ENCODE measurements around the gene CCDC112. TPM values are rescaled to one million over a fixed set of nuclear protein-coding genes. Genes with fewer than 3 reads are reported as not detected.

Gene CCDC112
- total RNA-seq, 1 donor from 2014 or later = 7.4 TPM

GRCh38 chr5:115241881-115242642 is 54.4 kb downstream of the CCDC112 start:
- Histone ChIP-seq H3K27me3 (ENCODE audit: low read depth) (no peaks in the 10 kb centered on the region), H3K27ac (no peak overlapping the region), H3K36me3 (peaks cover 41% of the 10 kb centered on the region), H3K4me3 (no peak overlapping the region), H3K4me1 (peaks cover 19% of the 10 kb centered on the region), H3K9me3 (no peaks in the 10 kb centered on the region)
- DNase-seq (no peak), ATAC-seq (no peak)
- no peak for TF ChIP-seq CTCF (IDR thresholded peaks at IDR 0.05)
- intact Hi-C loops (cut with DNase I) = no loop called here

- H3K4me1 ChIP-seq = peaks cover 3% of the 10 kb centered on the region
- DNase-seq (no peak), ATAC-seq (no peak)
- no peak overlapping the region for H3K27ac ChIP-seq
- H3K9me3 ChIP-seq = no peaks in the 10 kb centered on the region
- peaks cover 71% of the 10 kb centered on the region for H3K36me3 ChIP-seq
- TF ChIP-seq CTCF (IDR thresholded peaks at IDR 0.05) = no peak
- intact Hi-C loops (cut with DNase I) = no loop called here
- H3K4me3 ChIP-seq = no peak overlapping the region
- H3K27me3 ChIP-seq (ENCODE audit: low read depth) = no peaks in the 10 kb centered on the region
These were observed 59.4 kb downstream of the CCDC112 start for GRCh38 chr5:115237066-115237465.

- H3K27me3 ChIP-seq (ENCODE audit: low read depth) = no peaks in the 10 kb centered on the region
- intact Hi-C loops (cut with DNase I) = no loop called here
- H3K36me3 ChIP-seq = peaks cover 73% of the 10 kb centered on the region
- no peaks in the 10 kb centered on the region for H3K9me3 ChIP-seq
- H3K4me3 ChIP-seq = no peak overlapping the region
- DNase-seq = no peak
- H3K4me1 ChIP-seq = no peaks in the 10 kb centered on the region
- no peak for ATAC-seq
- no peak overlapping the region for H3K27ac ChIP-seq
- no peak for TF ChIP-seq CTCF (IDR thresholded peaks at IDR 0.05)
These were observed 59.9 kb downstream of the CCDC112 start for GRCh38 chr5:115236599-115236998.

- peaks cover 75% of the 10 kb centered on the region for H3K36me3 ChIP-seq
- ATAC-seq = no peak
These were observed 64.9 kb downstream of the CCDC112 start for GRCh38 chr5:115231598-115231997.

GRCh38 chr5:115229606-115230005 is 66.8 kb downstream of the CCDC112 start:
- Histone ChIP-seq H3K4me1 (no peaks in the 10 kb centered on the region), H3K36me3 (peaks cover 56% of the 10 kb centered on the region), H3K27ac (no peak overlapping the region), H3K9me3 (no peaks in the 10 kb centered on the region), H3K27me3 (ENCODE audit: low read depth) (no peaks in the 10 kb centered on the region), H3K4me3 (no peak overlapping the region)
- intact Hi-C loops (cut with DNase I) = no loop called here
- DNase-seq (no peak), ATAC-seq (no peak)
- TF ChIP-seq CTCF (IDR thresholded peaks at IDR 0.05) = no peak

More at GRCh38 chr5:115231598-115231997, 64.9 kb downstream of the CCDC112 start:
- DNase-seq = no peak
- Histone ChIP-seq H3K27ac (no peak overlapping the region), H3K4me3 (no peak overlapping the region), H3K4me1 (no peaks in the 10 kb centered on the region), H3K9me3 (no peaks in the 10 kb centered on the region), H3K27me3 (ENCODE audit: low read depth) (no peaks in the 10 kb centered on the region)
- intact Hi-C loops (cut with DNase I) = no loop called here
- TF ChIP-seq CTCF (IDR thresholded peaks at IDR 0.05) = no peak

Measured in lower lobe of right lung (tissue), 2 donors.